Astrocyte of the spinal cord (primary cell): ENCODE data around the gene APBB2.

Experiments
- DNase-seq: peaks from one replicate; pipeline ENCODE4 v3.0.0; 2011; ENCODE audit warnings: low read depth, low spot score
- H3K4me3 ChIP-seq: 2 replicates; pipeline ENCODE4 v1.5.1; 2011; ENCODE audit warnings: low read depth, mild to moderate bottlenecking, low read length, moderate library complexity
- CTCF ChIP-seq: IDR thresholded peaks from 2 replicates; pipeline ENCODE4 v1.5.1; 2012; ENCODE audit warnings: low read depth, mild to moderate bottlenecking, low read length, inconsistent platforms
- in situ Hi-C: cut with HindIII; loops from 2 replicates; pipeline ENCODE4 v1.10.0; 2017; ENCODE audit warnings: low sequenced_read_pairs

The APBB2 gene

DNA sequence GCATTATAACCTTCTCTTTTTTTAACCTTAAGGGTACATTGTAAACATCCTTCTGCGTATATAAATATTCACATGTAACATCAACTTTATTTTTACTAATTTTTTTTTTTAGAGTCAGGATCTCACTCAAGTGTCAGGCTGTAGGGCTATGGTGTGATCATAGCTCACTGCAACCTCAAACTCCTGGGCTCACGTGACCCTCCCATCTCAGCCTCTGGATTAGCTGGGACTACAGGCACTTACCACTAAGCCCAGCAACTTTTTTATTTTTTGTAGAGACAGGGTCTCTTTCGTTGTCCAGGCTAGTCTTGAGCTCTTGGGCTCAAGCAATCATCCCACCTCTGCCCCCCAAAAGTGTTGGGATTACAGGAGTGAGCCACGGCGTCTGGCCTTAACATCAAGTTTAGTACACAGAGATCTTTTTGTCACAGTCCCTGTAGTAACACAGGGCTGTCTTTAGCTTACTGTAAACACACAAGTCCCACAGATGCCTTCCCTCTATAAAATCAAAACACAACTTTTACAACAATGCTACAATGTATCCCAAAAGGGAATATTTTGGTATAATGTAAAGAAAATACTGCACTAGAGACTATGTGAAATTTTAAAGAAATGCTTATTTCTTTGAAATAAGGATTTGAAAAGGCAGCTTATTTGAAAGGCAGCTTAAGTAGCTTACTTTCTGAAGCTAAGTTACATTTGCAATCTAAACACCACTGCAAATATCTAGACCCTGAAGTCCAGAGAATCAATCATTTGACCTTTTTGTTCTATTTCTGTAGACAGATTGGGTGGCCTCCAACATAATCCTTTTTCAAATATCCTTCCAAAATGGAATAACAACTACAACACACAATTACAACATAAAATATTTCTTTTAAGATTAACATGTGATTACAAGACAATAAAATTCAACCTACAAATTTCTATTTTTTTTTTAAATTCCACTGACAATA is 116.0 kb downstream of the APBB2 start:
- TF ChIP-seq CTCF, result no peak
- H3K4me3 ChIP-seq, result no peak overlapping the region
- in situ Hi-C loops, result no loop called here
- no peak for DNase-seq

DNA sequence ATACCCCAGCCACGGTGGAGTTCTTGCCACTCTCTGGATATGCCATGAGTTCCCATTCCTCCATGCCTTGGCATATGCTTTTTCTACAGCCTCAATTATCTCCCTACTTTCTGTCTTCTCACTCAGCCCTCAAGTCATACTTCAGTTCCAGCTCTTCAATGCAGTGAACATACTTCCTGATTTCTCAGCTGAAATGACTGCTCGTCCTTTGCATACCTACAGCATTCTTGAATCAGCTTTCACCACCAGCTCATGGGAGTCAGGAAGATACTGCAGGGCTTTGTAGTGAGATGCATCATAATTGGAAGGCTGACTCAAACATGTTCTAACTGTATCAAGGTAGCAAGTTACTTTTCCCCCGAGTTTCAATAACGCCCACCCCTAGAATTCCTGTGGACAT is 118.4 kb downstream of the APBB2 start:
- no peak for TF ChIP-seq CTCF
- peak; percentile 62 for DNase-seq
- in situ Hi-C loops, result no loop called here
- H3K4me3 ChIP-seq, result no peak overlapping the region

DNA sequence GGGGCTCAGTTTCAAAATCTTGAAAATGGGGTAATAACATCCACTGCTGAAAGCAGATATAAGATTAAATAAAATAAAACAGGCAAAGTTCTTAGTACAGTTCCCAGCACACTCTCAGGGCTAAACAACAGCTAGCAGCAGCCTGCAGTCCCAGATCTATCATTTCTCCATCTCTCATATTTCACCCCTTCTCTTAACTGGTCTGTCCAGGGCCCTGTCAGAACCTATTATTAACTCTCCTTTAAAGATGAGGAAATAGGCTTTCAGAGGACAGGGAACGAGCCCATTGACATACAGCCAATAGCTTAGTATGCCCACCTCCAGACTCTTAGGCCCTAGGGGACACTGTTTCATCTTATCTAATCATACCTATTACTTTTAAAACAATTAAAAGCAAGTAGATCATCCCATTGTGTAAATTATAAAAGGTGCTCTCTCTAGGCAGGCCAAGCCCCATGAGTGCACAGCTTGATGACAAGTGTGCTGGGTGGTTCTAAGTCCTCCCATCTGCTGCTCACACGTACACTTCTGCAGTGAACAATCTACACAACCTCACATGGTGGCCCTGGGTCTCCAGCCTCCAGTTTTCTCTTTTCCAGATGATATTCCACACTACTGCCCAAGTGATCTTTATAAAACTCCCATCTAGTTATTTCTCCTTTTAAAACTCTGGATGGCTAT is 119.0 kb downstream of the APBB2 start:
- DNase-seq, result no peak
- no peak for TF ChIP-seq CTCF
- no peak overlapping the region for H3K4me3 ChIP-seq
- in situ Hi-C loops, result no loop called here

GRCh38 chr4:41092128-41092527 is 122.2 kb downstream of the APBB2 start:
- TF ChIP-seq CTCF, result no peak
- no peak overlapping the region for H3K4me3 ChIP-seq
- DNase-seq, result no peak
- in situ Hi-C loops, result no loop called here

GRCh38 chr4:41081847-41082246 is 132.5 kb downstream of the APBB2 start:
- in situ Hi-C loops, result no loop called here
- DNase-seq, result no peak
- no peak for TF ChIP-seq CTCF
- no peak overlapping the region for H3K4me3 ChIP-seq

GRCh38 chr4:41080976-41081375 is 133.4 kb downstream of the APBB2 start:
- no peak for TF ChIP-seq CTCF
- in situ Hi-C loops, result no loop called here

More at GRCh38 chr4:41080976-41081375, 133.4 kb downstream of the APBB2 start:
- DNase-seq, result no peak
- no peak overlapping the region for H3K4me3 ChIP-seq
